NCI-H2196 (cell line): Measurements from ENCODE around the gene RALGAPA2.
A peak's percentile ranks its signal among the peaks of the same experiment; 100 is the strongest.

Experiments
- DNase-seq: peaks from one replicate; lab custom pipeline; 2025; ENCODE audit not compliant: unreplicated experiment; lab: John Stamatoyannopoulos, UW

Gene RALGAPA2

DNA sequence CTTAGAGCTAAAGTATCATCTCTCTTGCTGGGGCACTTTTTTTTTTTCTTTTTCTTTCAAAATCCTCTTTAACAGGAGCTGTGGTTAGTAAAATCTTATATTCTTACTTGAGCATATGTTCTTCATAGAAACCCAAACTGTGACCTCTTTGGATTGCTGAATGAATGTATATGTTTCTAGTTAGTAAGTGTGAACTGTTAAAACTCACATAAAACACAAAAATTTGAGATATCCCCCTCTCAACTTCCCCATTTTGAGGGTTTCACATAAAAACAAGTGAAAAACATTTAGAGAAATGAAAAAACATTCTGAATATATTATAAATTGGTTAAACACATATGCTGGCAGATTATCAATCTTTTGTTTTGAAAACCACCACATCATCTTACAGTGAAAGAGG, 266.4 kb downstream of the RALGAPA2 start:
- DNase-seq = no peak

DNA sequence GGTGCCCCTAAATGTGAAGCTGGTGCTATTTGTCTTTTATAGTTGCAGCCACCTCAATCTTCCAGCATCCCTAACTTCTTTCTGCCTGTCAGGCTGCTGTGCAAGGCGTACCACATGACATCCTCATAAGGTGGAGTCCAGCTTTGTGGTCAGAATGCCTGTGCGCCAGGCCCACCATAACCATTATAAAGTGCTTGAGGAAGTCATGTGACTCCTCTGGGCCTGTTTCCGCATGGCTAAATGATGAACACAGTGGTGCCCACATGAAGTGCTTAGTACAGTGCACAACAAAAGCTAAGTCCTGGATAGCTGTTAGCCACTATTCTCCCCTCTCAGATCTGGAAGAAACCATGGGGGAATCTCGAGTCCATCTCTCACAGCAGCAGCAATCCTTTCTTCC, 268.9 kb downstream of the RALGAPA2 start:
- no peak for DNase-seq

DNA sequence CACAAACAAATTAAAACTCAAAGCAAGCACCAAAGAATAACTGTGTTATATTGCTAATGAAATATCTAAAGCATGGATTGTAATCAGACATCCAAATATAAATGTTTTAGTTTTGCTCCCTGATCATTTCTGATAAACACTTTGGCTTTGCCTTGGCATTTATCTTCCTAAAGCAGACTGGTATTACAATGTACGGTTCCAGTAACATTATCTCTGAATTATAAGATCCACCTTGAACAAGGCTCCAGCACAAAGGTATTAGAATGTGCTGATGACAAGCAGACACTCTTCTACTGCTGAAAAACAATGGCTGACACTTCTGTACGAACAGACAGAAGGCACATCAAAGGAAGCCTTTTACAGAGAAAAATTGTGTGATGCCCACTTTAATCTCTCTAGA, 270.0 kb downstream of the RALGAPA2 start:
- no peak for DNase-seq

DNA sequence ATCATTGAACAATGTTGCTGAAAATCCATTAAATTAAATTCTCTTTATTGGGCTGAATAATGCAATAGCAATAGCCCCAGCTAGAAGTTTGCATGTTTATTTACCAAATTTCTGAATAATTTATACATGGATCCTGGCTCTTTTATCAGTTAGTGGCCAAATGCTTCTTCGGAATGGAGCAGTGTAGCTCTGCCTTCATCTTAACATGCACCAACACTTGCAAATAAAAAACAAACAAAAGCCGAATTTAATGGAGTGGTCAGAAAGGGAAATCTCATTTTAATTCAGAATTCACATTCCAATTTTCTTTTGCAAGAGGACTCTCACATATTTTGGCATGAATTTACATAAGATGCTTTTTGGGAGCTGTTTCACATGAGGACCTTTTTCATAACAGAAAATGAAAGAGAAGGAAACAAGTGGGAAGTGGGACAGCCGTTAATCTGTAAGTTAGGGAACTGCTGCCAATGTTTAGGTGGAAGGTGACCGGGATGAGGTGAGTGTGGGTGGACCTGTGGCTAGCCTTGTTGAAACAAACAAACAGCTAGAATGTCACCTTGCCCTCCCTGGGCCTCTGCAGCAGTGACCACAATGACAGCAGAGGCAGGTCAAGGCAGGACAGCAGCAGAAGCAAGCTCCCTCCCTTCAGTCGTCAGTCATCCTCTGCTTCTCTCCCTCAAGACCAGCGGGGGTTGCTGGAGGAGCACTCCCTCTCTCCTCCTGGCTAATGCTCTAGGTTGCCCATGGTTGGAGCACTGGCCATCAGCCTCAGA, 271.4 kb downstream of the RALGAPA2 start:
- no peak for DNase-seq

DNA sequence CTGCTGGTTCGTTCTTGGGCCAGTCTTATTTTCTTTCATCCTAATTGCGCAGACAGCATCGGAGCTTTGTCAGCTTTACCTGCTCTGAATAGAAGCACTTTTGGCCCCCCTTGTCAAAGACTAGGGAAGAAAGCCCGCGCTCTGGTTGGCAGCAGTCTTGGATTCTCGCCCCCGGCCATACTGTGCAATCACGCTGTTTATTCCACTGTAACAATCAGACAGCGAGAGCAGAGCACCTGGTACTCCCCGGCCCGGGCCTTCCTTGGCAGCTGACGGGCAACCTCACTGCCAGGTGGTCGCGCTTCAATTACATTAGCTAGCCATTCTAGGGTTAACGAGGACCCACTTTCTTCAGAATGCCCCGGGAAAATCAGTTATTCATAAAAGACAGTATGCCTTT, 272.0 kb downstream of the RALGAPA2 start:
- DNase-seq = peak; percentile 26

DNA sequence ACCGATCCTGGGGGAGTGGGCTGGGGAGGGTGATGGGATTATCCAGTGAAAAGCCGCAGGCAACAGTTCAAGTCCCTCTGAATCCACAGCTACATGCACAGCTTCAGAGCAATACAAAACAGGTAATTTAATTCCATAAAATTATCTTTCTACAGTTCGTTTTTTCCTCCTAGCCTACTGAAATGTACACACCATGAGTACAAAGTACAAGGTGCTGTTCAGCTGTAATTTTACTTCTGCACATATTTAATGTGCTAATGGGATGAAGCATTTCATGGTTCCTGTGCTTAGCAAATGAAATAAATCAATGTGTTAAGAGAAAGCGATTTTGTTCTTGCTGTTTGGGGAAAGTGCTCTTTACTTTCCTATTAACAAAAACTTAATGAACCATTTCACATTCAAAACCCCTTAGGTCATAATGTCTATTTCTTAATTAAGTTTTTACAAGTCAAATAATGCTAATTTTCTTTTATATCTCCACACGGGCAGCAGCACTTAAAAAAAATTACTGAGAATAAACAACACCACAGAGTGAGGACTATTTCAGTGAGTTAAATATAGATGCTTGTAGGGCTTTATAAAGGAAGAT, 272.7 kb downstream of the RALGAPA2 start:
- DNase-seq = no peak

DNA sequence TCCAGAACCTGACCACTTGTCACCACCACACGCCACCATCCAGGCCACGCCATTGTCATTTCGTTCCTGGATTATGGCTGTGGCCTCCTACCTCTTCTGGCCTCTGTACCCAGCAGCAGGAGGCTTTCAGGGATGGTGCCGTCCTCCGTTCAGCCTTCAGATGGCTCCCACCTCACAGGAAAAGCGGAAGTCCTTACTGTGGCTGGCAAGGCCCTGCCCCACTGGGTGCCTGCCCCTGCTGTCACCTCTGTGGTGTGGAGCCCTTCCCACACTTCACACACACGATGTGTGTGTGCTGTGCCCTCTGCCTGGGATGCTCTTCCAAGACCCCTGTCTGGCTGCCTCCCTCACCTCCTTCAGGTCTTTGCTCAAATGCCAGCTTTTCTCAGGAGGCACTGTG, 275.1 kb downstream of the RALGAPA2 start:
- DNase-seq = no peak

DNA sequence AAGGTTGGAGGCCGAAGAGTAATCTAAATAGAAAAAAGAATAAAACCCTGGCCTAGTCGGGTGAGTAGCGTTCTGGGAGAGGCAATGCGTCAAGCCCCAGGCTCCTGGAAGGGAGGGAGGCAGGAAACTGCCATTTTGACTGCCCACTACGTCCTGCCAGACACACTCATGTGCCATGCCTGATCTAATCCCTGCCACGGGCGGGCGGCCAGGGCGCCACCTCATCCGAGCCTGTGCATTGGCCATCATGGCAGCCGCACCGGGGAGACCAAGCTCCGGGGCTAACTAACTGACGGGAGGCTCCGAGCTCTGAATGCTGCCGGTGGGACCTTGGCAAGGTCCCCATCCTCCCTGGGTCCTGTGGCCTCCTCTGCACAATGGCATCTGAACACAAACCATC, 275.8 kb downstream of the RALGAPA2 start:
- no peak for DNase-seq

DNA sequence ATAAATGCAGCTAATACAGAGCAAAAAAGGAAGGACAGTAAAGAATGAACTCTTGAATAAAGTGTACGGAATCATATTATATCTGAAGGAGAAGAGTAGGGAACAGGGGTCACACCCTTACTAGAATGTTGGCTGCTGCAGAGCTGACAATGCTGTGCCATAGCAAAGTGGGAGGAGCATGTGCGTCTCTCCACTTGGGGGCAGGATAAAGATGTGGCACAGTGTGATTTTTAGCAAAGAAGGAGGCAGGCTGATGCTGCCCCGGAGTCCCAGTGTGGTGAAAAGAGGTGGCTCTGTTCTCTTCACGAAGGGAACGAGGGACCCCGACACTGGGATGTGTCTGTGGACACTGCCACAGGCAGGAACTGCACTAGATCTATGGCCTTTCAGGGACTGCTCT, 277.0 kb downstream of the RALGAPA2 start:
- DNase-seq = no peak

DNA sequence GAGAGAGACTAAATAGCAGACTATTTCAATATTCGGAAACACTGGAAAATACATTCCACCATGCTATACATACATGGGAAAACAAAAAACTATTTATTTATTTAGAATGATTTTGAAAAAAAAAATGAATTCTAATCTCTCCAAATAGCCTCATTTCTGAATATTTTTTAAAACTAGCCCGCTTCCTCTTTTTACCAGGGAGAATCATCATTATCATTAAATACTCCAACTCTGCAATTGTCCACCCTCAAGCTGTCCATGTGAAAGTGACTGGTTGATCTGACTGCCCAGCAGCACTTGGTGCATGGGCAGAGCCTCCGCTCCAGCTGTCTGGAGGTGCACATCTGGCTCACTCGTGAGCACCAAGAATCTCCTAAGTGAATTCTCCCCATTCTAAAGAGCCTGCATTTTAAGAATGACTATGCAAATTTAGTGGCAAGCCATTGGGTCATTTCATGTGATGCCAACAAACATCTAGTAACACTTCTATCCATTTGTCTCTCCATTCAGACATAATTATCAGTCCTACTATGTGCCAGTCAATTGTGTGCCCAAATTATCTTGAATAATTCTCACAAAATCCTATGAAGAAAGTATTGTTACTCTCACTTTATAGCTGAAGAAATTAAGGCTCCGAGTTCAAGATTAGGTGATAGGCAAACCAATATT, 279.7 kb downstream of the RALGAPA2 start:
- DNase-seq = no peak

DNA sequence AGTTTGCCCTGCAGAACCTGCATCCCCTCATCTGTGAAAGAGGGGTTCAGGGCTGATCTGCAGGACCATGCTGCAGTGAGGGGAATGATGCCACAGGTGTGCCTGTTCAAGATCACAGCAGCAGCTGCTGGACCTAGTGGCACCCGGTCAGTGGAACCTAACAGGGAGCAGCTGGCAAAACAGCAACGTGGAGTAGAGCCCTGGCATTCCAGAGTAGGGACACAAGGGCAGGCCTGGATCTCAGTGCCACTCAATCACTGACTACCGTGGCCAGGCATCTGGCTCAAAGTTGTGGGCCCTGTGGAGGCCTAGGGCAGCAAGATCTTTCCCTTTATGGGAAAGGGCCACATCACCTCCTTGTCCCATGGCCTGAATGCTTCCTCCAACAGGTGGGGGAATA, 282.4 kb downstream of the RALGAPA2 start:
- DNase-seq = no peak

DNA sequence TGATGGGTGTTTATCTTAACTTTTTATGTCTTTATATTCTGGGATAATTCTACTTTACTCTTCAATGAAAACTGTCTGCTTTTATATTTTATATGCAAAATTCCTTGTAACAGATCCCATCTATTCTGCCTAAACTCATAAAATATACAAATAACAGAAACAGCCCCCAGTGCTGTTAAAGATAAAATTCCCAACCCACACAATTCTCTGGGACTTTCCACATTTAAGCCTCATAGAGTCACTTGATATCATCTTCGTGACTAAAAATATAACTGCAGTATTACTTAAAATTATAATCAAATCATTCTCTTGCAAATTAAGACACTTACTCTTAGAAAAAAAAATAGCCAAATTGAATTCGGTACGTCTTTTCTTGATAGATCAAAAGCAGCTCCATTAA, 284.4 kb downstream of the RALGAPA2 start:
- DNase-seq = no peak

DNA sequence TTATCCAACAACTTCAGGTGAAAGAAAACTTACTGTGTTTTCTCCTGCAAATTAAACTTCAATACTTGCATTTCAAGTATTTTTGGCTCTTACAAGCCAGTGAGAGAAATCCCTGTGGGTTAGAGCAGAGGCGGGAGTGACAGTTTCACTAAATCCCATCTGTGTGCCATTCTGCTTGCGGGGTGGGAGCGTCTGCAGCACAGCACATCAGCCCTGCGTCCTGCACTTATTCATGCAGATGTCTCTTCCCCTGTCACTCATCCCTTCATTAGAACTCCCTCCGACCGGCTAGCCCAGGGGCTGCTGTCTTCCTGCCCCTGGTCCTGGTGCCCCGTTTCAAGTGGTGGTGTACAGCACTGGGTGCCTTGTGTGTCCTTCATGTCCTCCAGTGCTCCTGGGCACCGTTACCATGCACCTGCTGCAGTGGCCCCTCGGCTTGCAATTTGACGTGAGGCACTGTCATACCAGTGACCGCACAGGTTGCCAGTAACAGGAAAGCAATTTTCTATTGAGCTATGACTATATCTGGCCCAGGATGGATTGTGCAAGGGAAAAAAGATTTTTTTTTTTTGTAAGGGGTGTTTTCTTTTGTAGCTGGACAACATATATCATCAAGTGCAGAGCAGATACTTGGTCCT, 285.1 kb downstream of the RALGAPA2 start:
- DNase-seq = no peak

DNA sequence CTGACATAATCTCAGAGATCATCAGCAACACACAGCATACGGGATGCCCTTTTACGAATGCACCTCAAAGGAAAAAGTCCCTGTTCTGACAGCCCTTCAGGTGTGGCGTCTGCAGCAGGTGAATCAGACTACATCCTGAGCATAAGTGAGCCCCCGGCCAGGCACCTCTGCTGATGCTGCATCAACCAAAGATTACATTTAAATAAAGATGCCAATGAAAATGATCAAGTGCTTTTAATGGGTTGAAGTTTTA, 285.9 kb downstream of the RALGAPA2 start:
- DNase-seq = no peak

DNA sequence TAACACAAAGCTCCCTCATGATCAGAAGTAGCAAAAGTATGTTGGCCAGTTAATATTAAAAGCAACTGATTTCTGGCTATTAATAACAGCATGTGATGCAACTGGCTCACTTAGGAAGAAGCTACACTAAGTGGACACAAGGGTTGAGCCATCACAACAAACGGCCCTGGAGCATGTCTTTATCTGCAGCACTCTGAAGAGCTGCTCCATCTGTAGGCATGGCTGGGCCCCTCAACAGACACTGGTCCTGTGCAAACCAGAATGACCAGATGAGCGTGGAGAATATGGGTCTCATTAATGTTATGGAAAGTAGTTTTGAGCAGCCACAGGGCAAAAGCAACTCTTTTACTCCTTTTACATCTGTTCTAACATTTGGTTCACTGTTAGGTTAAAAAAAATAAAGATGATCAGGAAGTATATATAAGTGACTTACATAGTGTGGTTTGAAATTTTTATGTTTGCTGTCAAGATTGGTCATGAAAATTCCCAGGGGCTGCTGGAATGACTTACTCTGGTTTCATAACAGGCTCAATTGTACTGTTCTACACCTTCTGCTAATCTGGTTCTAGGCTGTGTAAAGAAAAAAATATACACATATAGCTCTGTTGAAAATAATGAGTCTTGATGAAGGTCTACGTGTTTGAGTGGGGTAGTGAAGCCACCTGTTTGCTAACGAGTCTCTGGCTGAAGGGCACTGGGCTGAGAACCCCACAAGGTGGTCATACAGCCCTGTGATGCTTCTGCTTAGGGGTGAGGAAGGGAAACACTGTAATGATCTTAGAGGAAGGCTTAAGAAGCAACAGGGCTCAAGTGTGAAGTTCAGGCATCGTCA, 286.4 kb downstream of the RALGAPA2 start:
- DNase-seq = no peak

DNA sequence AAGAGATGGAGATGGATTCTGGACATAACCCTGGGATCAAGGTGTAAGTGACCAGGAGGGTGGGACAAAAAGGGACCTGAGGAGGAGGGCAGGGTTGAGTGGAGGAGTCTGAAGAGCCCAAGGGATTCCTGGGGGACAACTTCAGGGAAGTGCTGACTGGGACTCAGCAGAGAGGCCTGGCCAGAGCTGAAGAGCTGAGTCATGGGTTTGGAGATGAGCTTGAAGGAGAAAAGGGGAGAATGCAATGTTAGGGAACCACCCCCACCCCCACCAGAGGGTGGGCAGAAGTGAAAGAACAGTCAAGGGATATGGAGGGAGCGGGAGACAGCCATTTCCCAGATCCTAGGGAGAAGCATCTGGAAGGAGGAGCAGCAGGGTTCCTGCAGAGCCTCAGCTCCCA, 289.3 kb downstream of the RALGAPA2 start:
- no peak for DNase-seq

DNA sequence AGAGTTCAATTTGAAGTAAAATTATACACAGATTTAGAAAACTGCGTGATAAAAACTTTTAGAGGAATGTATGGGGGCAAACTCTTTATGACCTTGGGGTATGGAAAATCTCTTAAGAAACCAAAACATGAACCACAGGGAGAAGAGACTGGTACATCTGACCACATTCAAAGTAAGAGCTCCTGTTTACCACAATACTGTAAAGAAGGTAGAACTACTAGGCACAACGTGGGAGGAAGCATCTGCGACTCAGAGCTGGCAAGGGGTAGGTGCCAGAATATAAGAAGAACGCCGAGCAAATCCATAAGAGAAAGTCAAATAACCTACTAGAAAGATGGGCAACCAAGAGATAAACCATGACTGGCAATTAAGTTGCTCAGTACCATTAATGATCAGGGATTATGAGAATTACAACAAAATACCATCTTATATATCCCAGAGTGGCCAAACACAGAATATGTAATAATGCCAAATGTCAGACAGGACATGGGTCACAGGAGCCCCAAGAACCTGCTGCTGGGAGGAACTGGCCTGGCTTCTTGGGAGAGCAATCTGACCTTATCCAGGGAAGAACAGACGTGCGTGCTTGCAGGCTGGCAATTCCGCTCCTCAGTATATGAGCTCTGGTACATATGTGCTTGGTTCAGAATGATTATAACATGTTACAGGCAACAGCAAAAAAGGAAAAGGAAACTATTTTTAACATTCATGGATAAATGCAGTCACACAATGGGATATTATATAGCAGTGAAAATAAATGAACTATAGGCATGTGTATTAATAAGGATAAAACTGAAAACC, 294.4 kb downstream of the RALGAPA2 start:
- DNase-seq = no peak

DNA sequence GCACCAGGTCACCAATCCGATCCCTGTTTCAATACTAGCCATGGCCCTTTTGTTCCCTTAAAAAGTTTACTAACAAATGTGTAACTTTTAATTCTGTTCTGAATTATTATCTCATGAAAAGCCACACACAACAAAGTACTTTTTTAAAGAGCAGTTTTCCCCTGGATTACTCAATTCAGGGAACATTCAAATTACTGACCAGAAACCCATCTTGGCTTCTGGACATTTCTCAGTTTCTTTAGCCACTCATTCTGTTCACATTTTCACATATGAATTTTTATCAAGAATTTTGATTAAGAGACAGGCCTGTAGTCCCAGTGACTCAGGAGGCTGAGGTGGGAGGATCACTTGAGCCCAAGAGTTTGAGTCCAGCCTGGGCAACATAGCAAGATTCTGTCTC, 297.1 kb downstream of the RALGAPA2 start:
- no peak for DNase-seq

DNA sequence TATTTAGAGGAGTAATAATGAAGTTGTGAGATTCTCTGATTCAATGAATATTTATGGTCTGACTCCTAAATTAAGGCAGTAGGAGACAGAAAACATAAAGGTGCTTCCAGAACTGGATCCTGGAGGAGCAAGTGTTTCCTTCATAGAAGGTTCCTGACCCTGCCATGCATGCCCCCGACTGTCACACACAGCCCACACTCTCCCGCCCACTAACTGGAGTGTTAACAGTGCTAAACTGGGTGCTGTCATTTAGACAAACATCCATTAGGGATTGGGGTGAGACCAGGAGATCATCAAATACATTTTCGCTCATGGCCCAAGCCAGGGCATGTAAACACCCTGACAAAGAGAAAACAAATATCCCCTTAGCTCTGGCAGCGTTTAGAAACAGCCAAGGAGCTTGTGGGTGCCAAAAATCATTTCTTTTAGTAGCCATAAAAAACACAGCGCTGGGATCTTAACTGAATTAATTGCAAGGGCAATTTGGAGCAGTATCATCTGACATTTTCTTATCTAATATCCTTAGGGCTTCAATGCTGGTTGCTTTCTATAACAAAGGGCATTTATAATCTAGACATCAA, 297.7 kb downstream of the RALGAPA2 start:
- DNase-seq = no peak

DNA sequence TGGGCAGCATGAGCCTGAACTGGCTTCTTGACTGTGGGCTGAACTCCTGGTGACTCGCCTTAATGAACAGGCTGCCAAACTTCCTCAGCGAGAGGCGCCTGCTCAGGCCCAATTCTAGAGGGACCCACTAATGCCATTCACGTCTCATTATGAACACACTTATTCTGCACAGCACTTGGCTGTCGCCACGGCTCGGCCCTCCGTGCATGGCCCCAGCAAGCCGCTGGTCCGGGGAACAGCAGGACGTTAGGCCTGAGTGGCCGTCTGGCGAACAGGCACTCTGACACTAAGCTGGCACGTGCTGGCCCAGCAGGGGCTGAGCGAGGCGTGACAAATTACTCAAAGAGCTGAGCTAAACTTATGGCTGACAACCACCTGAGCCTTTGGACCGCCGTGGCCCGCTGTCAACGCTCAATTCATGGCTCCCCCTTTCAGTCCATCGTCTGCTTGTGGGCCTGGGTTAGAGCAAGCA, 298.6 kb downstream of the RALGAPA2 start:
- no peak for DNase-seq
